LNCaP clone FGC (cell line): ENCODE data around the gene CUZD1.
"Not testable (repeated sequence)": the region's sequence is repeated elsewhere in the genome, so short reads cannot be mapped to it uniquely, and the experiment has no call there.

Experiments used
- DNase-seq: peaks from one replicate; pipeline ENCODE4 v3.0.0-alpha.2; 2011; ENCODE audit warnings: low read depth
- H3K4me3 ChIP-seq: 2 replicates; pipeline ENCODE4 v1.5.1; 2011; ENCODE audit warnings: mild to moderate bottlenecking, low read depth, low read length, control low read depth
- TF ChIP-seq, protein P1 (sequence below): IDR thresholded peaks from 2 replicates; pipeline ENCODE4 v1.5.1; 2012; ENCODE audit warnings: mild to moderate bottlenecking; ENCODE audit not compliant: control insufficient read depth, insufficient read depth; ENCODE audit errors: extremely low read depth

The CUZD1 gene

DNA sequence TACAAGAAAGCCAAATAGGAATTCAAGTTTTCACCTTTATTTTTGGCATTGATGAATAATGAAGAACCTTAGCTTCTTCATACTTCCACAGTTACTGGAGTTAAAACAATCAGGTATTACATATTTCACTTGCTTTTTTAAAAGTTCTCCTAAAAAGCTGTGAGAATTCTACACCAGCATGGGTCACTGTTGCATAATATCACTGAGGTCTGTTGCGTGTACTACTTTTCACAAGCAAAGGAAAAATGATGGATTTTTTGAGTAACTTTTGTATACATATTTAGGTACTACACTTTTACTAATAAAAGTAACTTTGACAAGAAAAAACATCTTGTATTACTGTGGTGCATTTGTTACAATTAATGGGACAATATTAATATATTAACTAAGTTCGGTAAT is 18.5 kb upstream of the CUZD1 start:
- DNase-seq = no peak
- TF ChIP-seq, protein P1, sequence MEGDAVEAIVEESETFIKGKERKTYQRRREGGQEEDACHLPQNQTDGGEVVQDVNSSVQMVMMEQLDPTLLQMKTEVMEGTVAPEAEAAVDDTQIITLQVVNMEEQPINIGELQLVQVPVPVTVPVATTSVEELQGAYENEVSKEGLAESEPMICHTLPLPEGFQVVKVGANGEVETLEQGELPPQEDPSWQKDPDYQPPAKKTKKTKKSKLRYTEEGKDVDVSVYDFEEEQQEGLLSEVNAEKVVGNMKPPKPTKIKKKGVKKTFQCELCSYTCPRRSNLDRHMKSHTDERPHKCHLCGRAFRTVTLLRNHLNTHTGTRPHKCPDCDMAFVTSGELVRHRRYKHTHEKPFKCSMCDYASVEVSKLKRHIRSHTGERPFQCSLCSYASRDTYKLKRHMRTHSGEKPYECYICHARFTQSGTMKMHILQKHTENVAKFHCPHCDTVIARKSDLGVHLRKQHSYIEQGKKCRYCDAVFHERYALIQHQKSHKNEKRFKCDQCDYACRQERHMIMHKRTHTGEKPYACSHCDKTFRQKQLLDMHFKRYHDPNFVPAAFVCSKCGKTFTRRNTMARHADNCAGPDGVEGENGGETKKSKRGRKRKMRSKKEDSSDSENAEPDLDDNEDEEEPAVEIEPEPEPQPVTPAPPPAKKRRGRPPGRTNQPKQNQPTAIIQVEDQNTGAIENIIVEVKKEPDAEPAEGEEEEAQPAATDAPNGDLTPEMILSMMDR = no peak
- no peak overlapping the region for H3K4me3 ChIP-seq

DNA sequence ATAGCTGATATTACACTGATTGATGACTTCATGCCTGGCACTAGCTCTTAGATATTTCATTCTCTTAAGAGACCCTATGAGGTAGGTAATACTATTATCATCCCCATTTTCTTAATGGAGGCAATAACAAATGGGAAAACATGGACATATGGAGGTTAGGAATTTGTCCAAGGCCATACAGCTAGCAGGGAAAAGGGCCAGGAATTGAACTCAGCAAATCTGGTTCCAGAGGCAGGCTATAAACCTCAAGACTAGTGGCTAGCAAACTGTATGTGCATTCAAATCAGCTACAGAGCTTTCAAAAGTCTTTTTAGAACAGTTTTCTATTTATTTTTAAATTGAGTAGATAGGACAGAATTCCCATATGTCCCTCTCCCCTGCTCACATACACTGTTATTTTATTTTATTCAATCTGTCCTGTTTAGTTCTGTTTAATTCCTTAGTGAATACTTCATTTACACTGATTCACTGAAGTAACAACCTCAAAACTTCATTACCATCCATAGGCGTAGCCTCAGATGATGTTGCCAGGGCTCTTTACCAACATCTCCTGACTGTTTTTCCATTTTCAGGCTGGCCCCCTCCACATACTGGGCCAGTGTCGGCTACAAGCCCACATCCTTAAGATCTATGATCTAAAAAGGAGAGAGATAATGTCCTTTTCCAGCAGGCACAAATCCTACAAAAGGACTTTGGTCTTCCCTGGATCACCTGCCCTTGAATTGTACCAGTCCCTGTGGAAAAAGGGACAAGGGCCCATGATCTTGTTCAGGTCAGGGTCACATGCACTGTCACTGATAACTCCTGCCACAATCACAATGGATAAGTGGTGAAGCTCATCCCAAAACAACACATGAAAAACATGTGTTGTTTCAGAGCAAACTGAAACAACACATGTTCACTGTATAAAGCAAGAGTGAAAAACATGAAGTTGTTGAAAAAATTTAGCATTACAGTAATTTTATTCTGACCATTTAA is 17.8 kb upstream of the CUZD1 start:
- no peak overlapping the region for H3K4me3 ChIP-seq
- no peak for DNase-seq
- TF ChIP-seq, protein P1 = no peak

DNA sequence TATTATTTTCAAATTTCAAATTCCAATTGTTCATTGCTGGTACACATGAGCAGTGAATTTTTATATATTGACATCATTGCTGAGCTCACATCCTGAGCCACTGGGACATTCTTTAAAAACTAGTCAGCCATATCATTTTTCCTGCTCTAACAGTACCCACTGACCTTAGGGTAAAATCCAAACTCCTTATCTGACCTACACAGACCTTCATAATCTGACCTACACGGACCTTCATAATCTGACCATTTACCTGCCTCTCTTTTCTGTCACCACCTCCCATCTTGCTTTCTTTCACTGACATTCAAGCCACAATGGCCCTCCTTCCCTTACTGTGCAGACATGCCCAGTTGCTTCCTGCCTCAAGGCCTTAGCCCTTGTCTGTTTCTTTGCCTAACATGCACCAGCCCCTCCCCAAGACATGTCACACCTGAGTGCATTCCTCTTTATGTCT is 16.1 kb upstream of the CUZD1 start:
- H3K4me3 ChIP-seq = no peak overlapping the region
- DNase-seq = no peak
- TF ChIP-seq, protein P1 = no peak

DNA sequence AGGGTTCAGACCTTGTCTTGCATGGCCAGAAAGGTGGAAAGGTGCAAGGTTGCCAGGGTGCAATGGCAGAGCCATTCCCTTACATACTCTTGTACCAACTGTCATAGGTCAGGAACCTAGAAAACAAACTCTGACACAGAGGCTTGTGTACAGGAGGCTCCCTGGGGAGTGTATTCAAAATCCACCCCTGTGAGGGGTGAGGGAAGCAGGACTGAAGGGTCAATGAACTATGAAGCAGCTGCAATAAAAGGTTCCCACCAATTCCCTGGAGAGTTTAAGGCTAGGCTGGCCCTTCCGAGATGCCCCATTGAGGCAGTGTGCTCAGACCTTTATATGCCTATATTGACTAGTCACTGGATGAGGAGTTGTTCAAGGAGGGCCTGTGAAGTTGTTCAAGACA is 13.9 kb upstream of the CUZD1 start:
- DNase-seq = no peak
- TF ChIP-seq, protein P1 = no peak
- H3K4me3 ChIP-seq = no peak overlapping the region

DNA sequence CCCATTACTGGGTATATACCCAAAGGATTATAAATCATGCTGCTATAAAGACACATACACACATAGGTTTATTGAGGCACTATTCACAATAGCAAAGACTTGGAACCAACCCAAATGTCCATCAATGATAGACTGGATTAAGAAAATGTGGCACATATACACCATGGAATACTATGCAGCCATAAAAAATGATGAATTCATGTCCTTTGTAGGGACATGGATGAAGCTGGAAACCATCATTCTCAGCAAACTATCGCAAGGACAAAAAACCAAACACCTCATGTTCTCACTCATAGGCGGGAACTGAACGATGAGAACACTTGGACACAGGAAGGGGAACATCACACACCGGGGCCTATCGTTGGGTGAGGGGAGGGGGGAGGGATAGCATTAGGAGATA is 12.4 kb upstream of the CUZD1 start:
- not testable (repeated sequence) for DNase-seq, H3K4me3 ChIP-seq

DNA sequence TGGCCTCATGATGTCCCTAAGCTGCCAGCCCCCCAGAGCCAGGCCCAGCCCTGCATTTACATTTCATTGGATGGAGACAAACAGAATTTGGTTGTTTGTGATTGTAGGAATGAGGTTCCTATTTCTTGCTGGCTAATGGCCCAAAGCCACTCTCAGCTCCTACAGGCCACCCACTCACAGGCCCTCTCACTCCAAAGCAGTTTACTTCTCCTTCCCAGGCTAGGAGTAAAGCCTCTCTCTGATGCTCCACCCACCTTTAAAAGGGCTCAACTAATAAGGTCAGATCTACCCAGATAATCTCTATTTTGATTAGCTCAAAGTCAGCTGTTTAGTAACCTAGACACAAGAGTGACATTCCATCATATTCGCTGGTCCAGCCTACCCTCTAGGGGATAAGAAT is 11.2 kb upstream of the CUZD1 start:
- no peak overlapping the region for H3K4me3 ChIP-seq
- TF ChIP-seq, protein P1 = no peak
- DNase-seq = no peak

DNA sequence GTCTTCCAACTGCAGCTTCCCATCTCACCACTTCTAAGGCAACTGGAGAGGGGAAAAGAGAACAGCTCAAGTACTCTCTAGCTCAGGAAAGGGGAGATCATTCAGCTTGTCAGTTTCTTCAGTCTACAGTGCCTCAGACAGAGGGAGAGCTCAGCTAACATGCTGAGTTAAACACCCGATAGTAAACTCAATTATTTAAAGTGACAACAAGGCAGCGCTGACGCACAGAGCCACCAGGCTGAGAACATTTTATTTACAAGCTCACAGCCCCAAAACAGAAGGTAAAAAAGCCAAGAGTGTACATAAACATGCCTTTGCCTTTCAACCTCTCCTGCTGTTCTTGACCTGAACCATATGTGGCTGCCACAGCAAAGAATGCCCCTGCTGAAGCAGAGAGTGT is 10.1 kb upstream of the CUZD1 start:
- TF ChIP-seq, protein P1 = no peak
- DNase-seq = no peak
- H3K4me3 ChIP-seq = no peak overlapping the region
